ENCODE measurements around the gene KRT37. TPM values are rescaled to one million over a fixed set of nuclear protein-coding genes. Genes with fewer than 3 reads are reported as not detected.
"Not testable (repeated sequence)": the region's sequence is repeated elsewhere in the genome, so short reads cannot be mapped to it uniquely, and the experiment has no call there.

KRT37 gene
- total RNA-seq, 1 donor from 2014 or later, result not detected

- FAIRE-seq (no peak), DNase-seq (ENCODE audit: low spot score in 2 of 2) (no peak)
Measured at GRCh38 chr17:41437769-41438168, 13.4 kb upstream of the KRT37 start.

- no peak for DNase-seq (ENCODE audit: low spot score in 2 of 2)
- FAIRE-seq, result no peak
Measured at GRCh38 chr17:41437254-41437653, 12.9 kb upstream of the KRT37 start.

- DNase-seq (ENCODE audit: low spot score in 2 of 2) (no peak), FAIRE-seq (no peak)
Measured at GRCh38 chr17:41434415-41434814, 10.0 kb upstream of the KRT37 start.

GRCh38 chr17:41434005-41434404 is 9.6 kb upstream of the KRT37 start:
- no peak for FAIRE-seq

GRCh38 chr17:41433586-41433985 is 9.2 kb upstream of the KRT37 start:
- no peak for FAIRE-seq
- DNase-seq (ENCODE audit: low spot score in 2 of 2), result no peak

More at GRCh38 chr17:41434005-41434404, 9.6 kb upstream of the KRT37 start:
- no peak for DNase-seq (ENCODE audit: low spot score in 2 of 2)

GRCh38 chr17:41430376-41430775 is 6.0 kb upstream of the KRT37 start:
- not testable (repeated sequence) for DNase-seq (ENCODE audit: low spot score in 2 of 2); FAIRE-seq

GRCh38 chr17:41429667-41430066 is 5.3 kb upstream of the KRT37 start:
- FAIRE-seq, result no peak
- no peak for DNase-seq (ENCODE audit: low spot score in 2 of 2)

- no peak for FAIRE-seq
Measured at GRCh38 chr17:41428591-41429291, 4.4 kb upstream of the KRT37 start.

GRCh38 chr17:41422586-41422985 is 1.8 kb downstream of the KRT37 start:
- not testable (repeated sequence) for FAIRE-seq; DNase-seq (ENCODE audit: low spot score in 2 of 2)

More at GRCh38 chr17:41428591-41429291, 4.4 kb upstream of the KRT37 start:
- no peak for DNase-seq (ENCODE audit: low spot score in 2 of 2)

GRCh38 chr17:41421617-41422016 is 2.8 kb downstream of the KRT37 start:
- DNase-seq (ENCODE audit: low spot score in 2 of 2) (no peak), FAIRE-seq (no peak)

GRCh38 chr17:41421116-41421515 is 3.3 kb downstream of the KRT37 start:
- DNase-seq (ENCODE audit: low spot score in 2 of 2) (no peak), FAIRE-seq (no peak)

GRCh38 chr17:41420134-41420533 is 4.3 kb downstream of the KRT37 start:
- FAIRE-seq, result no peak
- no peak for DNase-seq (ENCODE audit: low spot score in 2 of 2)

GRCh38 chr17:41419716-41420115 is 4.7 kb downstream of the KRT37 start:
- DNase-seq (ENCODE audit: low spot score in 2 of 2), result no peak
- FAIRE-seq, result no peak

GRCh38 chr17:41418116-41418860 is 6.1 kb downstream of the KRT37 start:
- no peak for DNase-seq (ENCODE audit: low spot score in 2 of 2)
- FAIRE-seq, result no peak

- no peak for FAIRE-seq
- no peak for DNase-seq (ENCODE audit: low spot score in 2 of 2)
Measured at GRCh38 chr17:41417576-41418015, 6.8 kb downstream of the KRT37 start.

GRCh38 chr17:41417127-41417526 is 7.3 kb downstream of the KRT37 start:
- FAIRE-seq, result no peak
- no peak for DNase-seq (ENCODE audit: low spot score in 2 of 2)

GRCh38 chr17:41416479-41416878 is 7.9 kb downstream of the KRT37 start:
- no peak for FAIRE-seq
- no peak for DNase-seq (ENCODE audit: low spot score in 2 of 2)

- no peak for FAIRE-seq
Measured at GRCh38 chr17:41415833-41416335, 8.5 kb downstream of the KRT37 start.

GRCh38 chr17:41415411-41415810 is 9.0 kb downstream of the KRT37 start:
- DNase-seq (ENCODE audit: low spot score in 2 of 2), result no peak
- no peak for FAIRE-seq

More at GRCh38 chr17:41415833-41416335, 8.5 kb downstream of the KRT37 start:
- DNase-seq (ENCODE audit: low spot score in 2 of 2), result no peak

GRCh38 chr17:41413982-41414381 is 10.4 kb downstream of the KRT37 start:
- DNase-seq (ENCODE audit: low spot score in 2 of 2) (no peak), FAIRE-seq (no peak)

- DNase-seq (ENCODE audit: low spot score in 2 of 2), result no peak
- no peak for FAIRE-seq
Measured at GRCh38 chr17:41413353-41413957, 10.9 kb downstream of the KRT37 start.

All from frontal cortex (tissue), 4 donors.